Breast epithelium (tissue), 3 donors: ENCODE data around the gene VPS13D.
"Not testable (repeated sequence)": the region's sequence is repeated elsewhere in the genome, so short reads cannot be mapped to it uniquely, and the experiment has no call there.

Source experiments
- CTCF ChIP-seq, 3 donors: fragments of 450-650 bp; IDR thresholded peaks; one replicate each; pipeline ENCODE4 v1.5.1; 2016 to 2017; ENCODE audit warnings: antibody characterized with exemption in 3 of 3, mild to moderate bottlenecking in 3 of 3, moderate library complexity in 3 of 3
- POLR2A ChIP-seq: fragments of 450-650 bp; IDR thresholded peaks from one replicate; pipeline ENCODE4 v1.6.1; 2016; ENCODE audit warnings: antibody characterized with exemption, mild to moderate bottlenecking, moderate library complexity

- not testable (repeated sequence) for TF ChIP-seq POLR2A; CTCF (IDR thresholded peaks at IDR 0.05)
Measured at GRCh38 chr1:12390296-12390695, 160.5 kb downstream of the VPS13D start.
